BJ (cell line): ENCODE results near the gene ECHDC1. TPM values are rescaled to one million over a fixed set of nuclear protein-coding genes. Genes with fewer than 3 reads are reported as not detected.
"Not testable (repeated sequence)": the region's sequence is repeated elsewhere in the genome, so short reads cannot be mapped to it uniquely, and the experiment has no call there.

ENCODE experiments used
- CTCF ChIA-PET: fragments of 350-600 bp; formaldehyde crosslinking; extraction: SDS; loops from one replicate; lab custom pipeline; 2021; ENCODE audit warnings: antibody characterized with exemption, inconsistent platforms; lab: Yijun Ruan, JAX
- POLR2A ChIA-PET: fragments of 300-600 bp; sonication (Branson Sonifier 250); formaldehyde crosslinking; extraction: SDS; loops from one replicate; lab custom pipeline; 2021; ENCODE audit warnings: antibody characterized with exemption; lab: Charles Lee
- DNase-seq: peaks from one replicate; pipeline ENCODE4 v3.0.0-alpha.2; 2011; ENCODE audit warnings: low read depth
- H3K27me3 ChIP-seq: 2 replicates; pipeline ENCODE4 v1.6.0; 2011; ENCODE audit warnings: low read length; ENCODE audit not compliant: control insufficient read depth, insufficient read depth
- H3K36me3 ChIP-seq: 2 replicates; pipeline ENCODE4 v1.5.1; 2011; ENCODE audit warnings: low read length; ENCODE audit not compliant: control insufficient read depth, insufficient read depth
- H3K4me3 ChIP-seq: 2 replicates; pipeline ENCODE4 v1.5.1; 2011; ENCODE audit warnings: low read depth, mild to moderate bottlenecking, control low read depth, low read length
- CTCF ChIP-seq: IDR thresholded peaks from 2 replicates; pipeline ENCODE4 v1.5.1; 2011; ENCODE audit warnings: low read depth, mild to moderate bottlenecking, control low read depth, inconsistent platforms, low read length, moderate library complexity; ENCODE audit not compliant: insufficient read depth
- polyA plus RNA-seq: library from polyadenylated mRNA; depleted of rRNA; stranded (reverse); fragments of >200 nt; gene quantifications from 2 replicates; pipeline ENCODE4 v1.2.3, GENCODE V29; 2011

Gene ECHDC1
- polyA plus RNA-seq, 1 experiment: 21.5 TPM

- no peaks in the 10 kb centered on the region for H3K27me3 ChIP-seq
- H3K36me3 ChIP-seq: peaks cover 1% of the 10 kb centered on the region; the same call in 1 of the 2 replicates
- no peak overlapping the region for H3K4me3 ChIP-seq
- ChIA-PET POLR2A (interaction anchor here (0.7 to 1.0 kb wide), 2 partner anchors 10 to 66 kb away, joined by 4 read pairs; partner anchors contain the start of gene RNF146), CTCF (interaction anchor here (1.0 kb wide), 1 partner anchor 59 kb away, joined by 3 read pairs; no protein-coding TSS in a partner anchor)
- TF ChIP-seq CTCF: no peak
- DNase-seq: no peak
These were observed 10.9 kb downstream of the ECHDC1 start for GRCh38 chr6:127332383-127332961.

- CTCF ChIA-PET: interaction anchor here (0.9 to 1.6 kb wide), 2 partner anchors 8 to 11 kb away, joined by 3 to 4 read pairs; no protein-coding TSS in a partner anchor
- H3K4me3 ChIP-seq, H3K36me3 ChIP-seq, H3K27me3 ChIP-seq, POLR2A ChIA-PET, DNase-seq: not testable (repeated sequence)
These were observed 12.2 kb downstream of the ECHDC1 start for GRCh38 chr6:127331256-127331655.

GRCh38 chr6:127328043-127328609, 15.3 kb downstream of the ECHDC1 start:
- no peak for DNase-seq
- CTCF ChIA-PET: interaction anchor here (1.6 kb wide), 1 partner anchor 9 kb away, joined by 4 read pairs; no protein-coding TSS in a partner anchor
- POLR2A ChIA-PET: interaction anchor here (0.6 kb wide), 1 partner anchor 29 kb away, joined by 5 read pairs; no protein-coding TSS in a partner anchor

GRCh38 chr6:127319686-127320085, 23.7 kb downstream of the ECHDC1 start:
- ChIA-PET POLR2A (no interaction called here), CTCF (interaction anchor here (0.9 to 1.4 kb wide), 5 partner anchors 8 to 42 kb away, joined by 3 to 4 read pairs (median 4); no protein-coding TSS in a partner anchor)
- Histone ChIP-seq H3K27me3 (no peaks in the 10 kb centered on the region), H3K4me3 (no peak overlapping the region), H3K36me3 (peaks cover 2% of the 10 kb centered on the region)
- no peak for TF ChIP-seq CTCF
- no peak for DNase-seq

More at GRCh38 chr6:127328043-127328609, 15.3 kb downstream of the ECHDC1 start:
- peaks cover 3% of the 10 kb centered on the region for H3K36me3 ChIP-seq
- no peak overlapping the region for H3K4me3 ChIP-seq
- no peak for TF ChIP-seq CTCF
- no peaks in the 10 kb centered on the region for H3K27me3 ChIP-seq

- Histone ChIP-seq H3K4me3 (no peak overlapping the region), H3K27me3 (no peaks in the 10 kb centered on the region), H3K36me3 (peaks cover 2% of the 10 kb centered on the region)
- TF ChIP-seq CTCF: no peak
- DNase-seq: no peak
- ChIA-PET CTCF (interaction anchor here (1.2 kb wide), 1 partner anchor 19 kb away, joined by 3 read pairs; no protein-coding TSS in a partner anchor), POLR2A (no interaction called here)
These were observed 25.9 kb downstream of the ECHDC1 start for GRCh38 chr6:127317388-127318128.
